Measurements from ENCODE around the gene ALPK3. TPM values are rescaled to one million over a fixed set of nuclear protein-coding genes. Genes with fewer than 3 reads are reported as not detected.

Gene ALPK3
- total and polyA plus RNA-seq, 2 donors (not counting 3 experiments of a cell fraction or from before 2014, with no cell fraction given) = 18.4 to 36.2 TPM

GRCh38 chr15:84797212-84797611, 19.9 kb upstream of the ALPK3 start:
- BruUV-seq (replicated peaks) = no TSS peak
- H3K4me3 ChIP-seq (replicated peaks in 1 of 3; ENCODE audit: insufficient read depth in 1 of 3, low read depth in 1 of 3, low read length in 3 of 3) = no peak overlapping the region
- FAIRE-seq (no peak), DNase-seq (ENCODE audit: low read depth, low spot score) (no peak)
- dilution Hi-C loops (cut with MboI; ENCODE audit: extremely low pct_ligation_motif_present, low sequenced_read_pairs) = no loop called here
- POLR2A ChIA-PET = no interaction called here
- intact Hi-C loops (cut with micrococcal nuclease) = no loop called here
- H4K20me1 ChIP-seq (replicated peaks; ENCODE audit: control insufficient read depth, extremely low read depth, insufficient read depth, low read length) = no peaks in the 10 kb centered on the region
- H3K9ac ChIP-seq (replicated peaks; ENCODE audit: extremely low read depth, insufficient read depth, low read length) = no peak overlapping the region
- H3K4me2 ChIP-seq (ENCODE audit: insufficient read depth, low read length) = no peak overlapping the region
- peaks cover 2% of the 10 kb centered on the region for H3K79me2 ChIP-seq (ENCODE audit: control insufficient read depth, insufficient read depth, low read length)
- no peak overlapping the region for H2AFZ ChIP-seq (ENCODE audit: low read depth, low read length)
- no peaks in the 10 kb centered on the region for H3K9me3 ChIP-seq (replicated peaks; ENCODE audit: control insufficient read depth, insufficient read depth, low read length)
- H3K9me1 ChIP-seq (replicated peaks; ENCODE audit: control insufficient read depth, extremely low read depth, insufficient read depth, low read length) = no peaks in the 10 kb centered on the region
- H3K4me1 ChIP-seq (ENCODE audit: control insufficient read depth, extremely low read depth, insufficient read depth, low read length) = no peaks in the 10 kb centered on the region
- CTCF ChIA-PET = interaction anchor here (1.0 kb wide), 1 partner anchor 36 kb away, joined by 3 read pairs; no protein-coding TSS in a partner anchor
- no peak for TF ChIP-seq JUN (IDR thresholded peaks at IDR 0.05; ENCODE audit: borderline replicate concordance, insufficient read depth, insufficient read length, low read depth)
- TF ChIP-seq MYC (IDR thresholded peaks at IDR 0.05; ENCODE audit: low read depth, low read length) = no peak
- TF ChIP-seq POLR2AphosphoS5 (IDR thresholded peaks at IDR 0.05; ENCODE audit: insufficient read depth, low read depth, low read length) = no peak
- no peak for TF ChIP-seq POLR2A (IDR thresholded peaks at IDR 0.05; ENCODE audit: low read depth, low read length)
- no peak for TF ChIP-seq CTCF (IDR thresholded peaks at IDR 0.05; ENCODE audit: extremely low read depth in 1 of 2, insufficient read depth in 1 of 2, low read depth in 1 of 2, low read length in 2 of 2)
- TF ChIP-seq EZH2 (IDR thresholded peaks at IDR 0.05; ENCODE audit: borderline replicate concordance, low read depth, low read length, severe bottlenecking) = no peak
- TF ChIP-seq FOS (IDR thresholded peaks at IDR 0.05; ENCODE audit: borderline replicate concordance, insufficient read depth, low read length) = no peak
- no peak for TF ChIP-seq GATA2 (IDR thresholded peaks at IDR 0.05; ENCODE audit: insufficient read depth, insufficient read length, low read depth, low read length)
- no peak for TF ChIP-seq MAX (IDR thresholded peaks at IDR 0.05; ENCODE audit: insufficient read depth, insufficient read length)
- H3K27ac ChIP-seq (ENCODE audit: insufficient read depth, low read depth, low read length) = no peak overlapping the region
- no peaks in the 10 kb centered on the region for H3K27me3 ChIP-seq (ENCODE audit: control insufficient read depth in 2 of 2, insufficient read depth in 2 of 2, low read length in 2 of 2)
- H3K36me3 ChIP-seq (ENCODE audit: control insufficient read depth in 2 of 2, extremely low read depth in 1 of 2, insufficient read depth in 2 of 2, low read length in 2 of 2) = peaks cover 19 to 34% of the 10 kb centered on the region in 2 experiments

All from endothelial cell of umbilical vein (primary cell).